Neutrophil (primary cell): Measurements from ENCODE around the gene TRABD2B.

ENCODE experiments used
- H3K27ac ChIP-seq: fragments of 200-600 bp; sonication (generic); 2 replicates; pipeline ENCODE4 v1.5.1; 2016; ENCODE audit warnings: mild to moderate bottlenecking, moderate library complexity
- H3K27me3 ChIP-seq: fragments of 200-600 bp; sonication (generic); 2 replicates; pipeline ENCODE4 v1.6.0; 2016; ENCODE audit warnings: mild to moderate bottlenecking
- H3K36me3 ChIP-seq: fragments of 200-600 bp; sonication (generic); 2 replicates; pipeline ENCODE4 v1.5.1; 2017
- H3K4me1 ChIP-seq, 2 experiments: fragments of 200-600 bp in 1 of 2; sonication (generic) in 1 of 2; 1 replicate in 1 of 2; 2 replicates in 1 of 2; pipeline versions ENCODE4 v1.5.1 to v1.6.1; 2013 to 2016; ENCODE audit warnings: low read depth in 1 of 2, low read length in 1 of 2, mild to moderate bottlenecking in 1 of 2, moderate library complexity in 1 of 2; ENCODE audit not compliant: control insufficient read depth in 1 of 2, insufficient read depth in 1 of 2
- H3K4me3 ChIP-seq, 2 experiments: fragments of 200-600 bp in 1 of 2; sonication (generic) in 1 of 2; 1 replicate in 1 of 2; 2 replicates in 1 of 2; pipeline ENCODE4 v1.5.1; 2013 to 2016; ENCODE audit warnings: low read depth in 1 of 2, low read length in 1 of 2, mild to moderate bottlenecking in 1 of 2, moderate library complexity in 1 of 2
- H3K9me3 ChIP-seq: fragments of 200-600 bp; sonication (generic); 2 replicates; pipeline ENCODE4 v1.5.1; 2016
- TF ChIP-seq, protein P1 (sequence below): fragments of 200-600 bp; sonication (generic); IDR thresholded peaks from 2 replicates; pipeline ENCODE4 v1.5.1; 2016; ENCODE audit warnings: antibody characterized with exemption

Gene TRABD2B

DNA sequence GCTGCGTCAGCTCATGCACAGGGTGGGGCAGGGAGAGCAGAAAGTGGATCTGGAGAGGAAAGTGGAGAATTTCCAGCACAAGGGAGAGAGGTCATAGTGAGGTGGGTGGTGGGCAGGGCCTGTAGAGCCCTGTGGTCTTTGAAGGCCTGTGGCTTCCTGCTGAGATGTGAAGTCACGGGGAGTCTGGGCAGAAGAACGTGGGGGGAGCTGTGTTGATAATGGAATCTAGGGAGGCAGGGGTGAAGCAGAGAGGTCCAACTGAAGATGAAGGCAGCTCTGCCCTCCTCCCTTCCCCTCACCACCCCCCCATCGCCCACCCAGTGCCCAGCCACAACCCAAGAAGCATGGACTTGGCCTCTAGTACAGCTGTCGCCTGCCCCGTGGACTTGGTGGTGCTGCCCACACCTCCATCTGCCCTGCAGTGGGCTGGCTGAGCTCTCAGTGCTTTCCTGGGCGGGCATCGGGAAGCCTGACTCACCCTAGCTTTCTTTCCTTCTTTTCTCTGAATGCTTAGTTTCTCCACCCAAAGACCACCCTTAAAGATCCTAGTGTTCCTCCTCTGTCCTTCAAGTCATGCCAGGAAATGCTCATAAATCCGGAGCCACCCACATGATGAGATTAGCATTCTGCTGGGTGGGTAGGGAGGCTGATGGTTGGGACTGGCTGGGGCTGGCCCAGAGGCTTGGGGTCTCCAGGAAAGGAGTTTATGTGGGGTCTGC is 186.1 kb downstream of the TRABD2B start:
- TF ChIP-seq, protein P1, sequence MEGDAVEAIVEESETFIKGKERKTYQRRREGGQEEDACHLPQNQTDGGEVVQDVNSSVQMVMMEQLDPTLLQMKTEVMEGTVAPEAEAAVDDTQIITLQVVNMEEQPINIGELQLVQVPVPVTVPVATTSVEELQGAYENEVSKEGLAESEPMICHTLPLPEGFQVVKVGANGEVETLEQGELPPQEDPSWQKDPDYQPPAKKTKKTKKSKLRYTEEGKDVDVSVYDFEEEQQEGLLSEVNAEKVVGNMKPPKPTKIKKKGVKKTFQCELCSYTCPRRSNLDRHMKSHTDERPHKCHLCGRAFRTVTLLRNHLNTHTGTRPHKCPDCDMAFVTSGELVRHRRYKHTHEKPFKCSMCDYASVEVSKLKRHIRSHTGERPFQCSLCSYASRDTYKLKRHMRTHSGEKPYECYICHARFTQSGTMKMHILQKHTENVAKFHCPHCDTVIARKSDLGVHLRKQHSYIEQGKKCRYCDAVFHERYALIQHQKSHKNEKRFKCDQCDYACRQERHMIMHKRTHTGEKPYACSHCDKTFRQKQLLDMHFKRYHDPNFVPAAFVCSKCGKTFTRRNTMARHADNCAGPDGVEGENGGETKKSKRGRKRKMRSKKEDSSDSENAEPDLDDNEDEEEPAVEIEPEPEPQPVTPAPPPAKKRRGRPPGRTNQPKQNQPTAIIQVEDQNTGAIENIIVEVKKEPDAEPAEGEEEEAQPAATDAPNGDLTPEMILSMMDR = no peak
- no peaks in the 10 kb centered on the region for H3K4me1 ChIP-seq
- no peaks in the 10 kb centered on the region for H3K36me3 ChIP-seq
- no peak overlapping the region for H3K4me3 ChIP-seq
- no peaks in the 10 kb centered on the region for H3K9me3 ChIP-seq
- H3K27ac ChIP-seq = no peak overlapping the region
- peaks cover 10% of the 10 kb centered on the region for H3K27me3 ChIP-seq

DNA sequence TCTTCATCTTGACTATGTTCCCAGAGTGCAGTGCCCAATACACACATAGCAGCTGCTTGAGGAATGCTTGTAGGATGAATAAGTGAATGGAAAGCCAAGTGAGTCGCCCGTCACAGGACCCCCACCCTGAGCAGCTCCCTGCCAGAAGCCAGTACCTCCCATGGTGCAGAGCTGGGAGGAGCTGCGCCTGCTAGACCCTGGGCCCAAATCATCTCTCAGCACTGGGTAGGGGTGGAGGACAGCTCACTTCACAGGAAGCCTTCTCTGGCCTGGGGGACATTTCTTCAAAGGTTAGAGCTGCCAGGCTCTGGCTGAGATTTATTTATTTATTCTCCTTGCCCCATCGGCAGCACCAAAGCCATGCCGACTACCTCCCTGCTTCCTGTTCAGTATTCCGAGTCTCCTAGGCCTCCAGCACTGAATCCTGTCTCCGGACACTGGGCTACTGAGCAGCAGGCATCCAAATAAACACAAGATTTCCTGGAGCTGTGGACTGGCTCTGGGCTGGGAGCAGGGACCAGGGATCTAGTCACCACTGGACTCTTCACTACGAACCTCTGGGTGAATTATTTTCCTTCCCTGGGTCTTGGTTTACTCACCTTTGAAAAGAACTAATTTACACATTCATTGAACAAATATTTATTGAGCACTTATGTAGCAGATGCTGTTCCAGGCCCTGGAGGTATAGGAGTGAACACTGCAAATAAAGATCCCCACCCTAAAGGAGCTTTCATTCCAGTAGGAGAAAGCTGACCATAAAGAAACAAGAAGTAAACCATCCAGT is 187.7 kb downstream of the TRABD2B start:
- Histone ChIP-seq H3K9me3 (no peaks in the 10 kb centered on the region), H3K36me3 (no peaks in the 10 kb centered on the region), H3K27me3 (peaks cover 10% of the 10 kb centered on the region), H3K4me3 (no peak overlapping the region), H3K4me1 (no peaks in the 10 kb centered on the region), H3K27ac (no peak overlapping the region)
- TF ChIP-seq, protein P1 = no peak

DNA sequence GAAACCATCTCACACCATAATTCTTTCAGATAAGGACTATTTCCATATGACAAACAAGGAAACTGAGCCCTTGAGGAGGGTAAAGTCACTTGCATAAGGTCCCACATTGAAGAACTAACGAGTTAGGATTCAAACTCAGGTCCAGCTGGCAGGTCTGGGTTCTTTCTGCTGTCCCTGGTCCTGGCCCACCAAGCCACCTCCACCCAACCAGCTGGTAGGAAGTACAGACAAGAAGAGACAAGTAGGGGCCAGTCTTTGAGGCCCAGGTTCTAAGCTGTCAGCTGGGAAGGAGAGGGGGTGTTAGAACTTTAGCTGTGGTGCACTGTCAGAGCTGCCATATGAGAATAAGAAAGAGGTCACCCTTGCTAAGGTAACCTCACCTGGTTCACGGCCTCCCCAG is 188.6 kb downstream of the TRABD2B start:
- Histone ChIP-seq H3K27ac (no peak overlapping the region), H3K9me3 (no peaks in the 10 kb centered on the region), H3K4me3 (no peak overlapping the region), H3K36me3 (no peaks in the 10 kb centered on the region), H3K27me3 (peaks cover 10% of the 10 kb centered on the region), H3K4me1 (no peaks in the 10 kb centered on the region)
- TF ChIP-seq, protein P1 = no peak

DNA sequence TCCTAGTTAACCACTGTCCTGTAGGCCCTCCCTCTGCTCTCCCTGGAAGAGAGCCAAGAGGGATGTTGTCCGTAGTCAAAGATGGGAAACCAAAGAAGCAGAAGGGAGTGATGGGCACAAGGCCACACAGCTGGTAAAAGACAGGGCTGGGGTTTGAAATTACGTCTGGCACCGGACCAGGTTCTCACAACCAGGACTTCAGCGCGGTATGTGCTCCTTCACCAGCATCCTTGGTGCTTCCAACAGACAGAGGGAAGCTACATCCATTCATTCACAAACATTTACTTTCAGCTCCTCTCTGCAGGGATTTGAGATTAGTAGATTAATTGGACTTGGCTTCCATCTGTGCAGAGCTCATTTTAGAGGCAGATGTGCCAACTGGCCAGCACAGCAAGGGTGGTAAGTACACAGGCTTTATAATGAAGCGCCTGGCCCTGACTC is 191.2 kb downstream of the TRABD2B start:
- H3K4me1 ChIP-seq = no peaks in the 10 kb centered on the region
- H3K27ac ChIP-seq = no peak overlapping the region
- H3K9me3 ChIP-seq = no peaks in the 10 kb centered on the region
- no peak overlapping the region for H3K4me3 ChIP-seq
- no peaks in the 10 kb centered on the region for H3K27me3 ChIP-seq
- no peaks in the 10 kb centered on the region for H3K36me3 ChIP-seq
- TF ChIP-seq, protein P1 = no peak

DNA sequence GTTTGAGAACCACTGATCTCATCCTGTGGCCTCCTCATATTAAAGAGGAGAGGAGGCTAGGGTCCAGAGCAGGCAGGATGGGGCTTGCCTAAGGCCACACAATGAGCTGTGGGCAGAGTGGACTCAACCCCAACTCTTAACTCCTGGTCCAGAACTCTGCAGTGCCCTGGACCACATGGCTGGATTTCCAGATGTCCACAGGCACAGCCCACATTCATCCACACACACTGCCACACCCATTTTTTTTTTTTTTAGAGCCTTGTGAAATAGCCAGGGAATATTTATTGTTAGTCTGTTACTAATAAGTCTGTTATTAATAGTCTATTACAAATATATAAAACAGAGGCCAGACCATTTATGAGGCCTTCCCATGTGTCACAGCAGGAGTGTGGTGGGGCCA is 192.2 kb downstream of the TRABD2B start:
- H3K4me3 ChIP-seq = no peak overlapping the region
- TF ChIP-seq, protein P1 = no peak
- no peaks in the 10 kb centered on the region for H3K36me3 ChIP-seq
- H3K9me3 ChIP-seq = no peaks in the 10 kb centered on the region
- no peak overlapping the region for H3K27ac ChIP-seq
- no peaks in the 10 kb centered on the region for H3K27me3 ChIP-seq
- H3K4me1 ChIP-seq = no peaks in the 10 kb centered on the region
